HEK293 (cell line): Measurements from ENCODE around the gene HSPB6.

ENCODE experiments used
- GLI4 ChIP-seq: fragments of 450-650 bp; formaldehyde crosslinking; IDR thresholded peaks from 2 replicates; pipeline ENCODE4 v1.5.1; 2016; ENCODE audit warnings: missing biosample characterization, missing genetic modification characterization
- YY1 ChIP-seq: fragments of 450-650 bp; formaldehyde crosslinking; IDR thresholded peaks from 2 replicates; pipeline ENCODE4 v1.5.1; 2018; ENCODE audit warnings: missing biosample characterization, missing genetic modification characterization
- ZBTB17 ChIP-seq: fragments of 450-650 bp; formaldehyde crosslinking; IDR thresholded peaks from 2 replicates; pipeline ENCODE4 v1.5.1; 2016; ENCODE audit warnings: missing biosample characterization, missing genetic modification characterization
- ZNF571 ChIP-seq: fragments of 450-650 bp; formaldehyde crosslinking; IDR thresholded peaks from 2 replicates; pipeline ENCODE4 v1.5.0; 2017; ENCODE audit warnings: missing biosample characterization, missing genetic modification characterization
- TF ChIP-seq, protein P1 (sequence below): fragments of 450-650 bp; formaldehyde crosslinking; conservative IDR thresholded peaks from 2 replicates; pipeline ENCODE4 v1.5.1; 2016; ENCODE audit warnings: low read depth, missing biosample characterization, missing genetic modification characterization
- TF ChIP-seq, protein P2 (sequence below): fragments of 450-650 bp; formaldehyde crosslinking; IDR thresholded peaks from 2 replicates; pipeline ENCODE4 v1.5.1; 2016; ENCODE audit warnings: missing biosample characterization, missing genetic modification characterization
- TF ChIP-seq, protein P3 (sequence below): fragments of 450-650 bp; formaldehyde crosslinking; IDR thresholded peaks from 2 replicates; pipeline ENCODE4 v1.5.1; 2016; ENCODE audit warnings: missing biosample characterization, missing genetic modification characterization

DNA sequence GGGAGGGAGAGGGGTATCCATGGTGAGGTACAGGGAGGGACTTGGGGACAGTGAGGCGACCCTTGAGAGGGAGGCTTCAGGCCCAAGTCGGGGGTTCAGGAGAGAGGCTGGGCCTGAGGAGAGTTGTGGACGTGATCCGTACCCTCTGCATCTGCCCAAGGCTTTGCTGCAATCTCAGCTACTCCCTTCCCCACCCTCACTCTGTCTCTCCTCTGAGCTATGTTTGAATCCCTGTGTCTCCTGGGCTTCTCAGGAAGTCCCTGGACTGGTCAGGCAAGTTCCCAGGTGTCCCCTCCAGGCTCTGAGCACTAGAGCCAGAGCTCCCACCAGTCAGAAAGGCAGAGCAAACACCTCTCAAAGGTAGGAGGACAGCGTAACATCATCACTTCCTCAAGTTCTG, 6.7 kb downstream of the HSPB6 start:
- TF ChIP-seq, protein P1, sequence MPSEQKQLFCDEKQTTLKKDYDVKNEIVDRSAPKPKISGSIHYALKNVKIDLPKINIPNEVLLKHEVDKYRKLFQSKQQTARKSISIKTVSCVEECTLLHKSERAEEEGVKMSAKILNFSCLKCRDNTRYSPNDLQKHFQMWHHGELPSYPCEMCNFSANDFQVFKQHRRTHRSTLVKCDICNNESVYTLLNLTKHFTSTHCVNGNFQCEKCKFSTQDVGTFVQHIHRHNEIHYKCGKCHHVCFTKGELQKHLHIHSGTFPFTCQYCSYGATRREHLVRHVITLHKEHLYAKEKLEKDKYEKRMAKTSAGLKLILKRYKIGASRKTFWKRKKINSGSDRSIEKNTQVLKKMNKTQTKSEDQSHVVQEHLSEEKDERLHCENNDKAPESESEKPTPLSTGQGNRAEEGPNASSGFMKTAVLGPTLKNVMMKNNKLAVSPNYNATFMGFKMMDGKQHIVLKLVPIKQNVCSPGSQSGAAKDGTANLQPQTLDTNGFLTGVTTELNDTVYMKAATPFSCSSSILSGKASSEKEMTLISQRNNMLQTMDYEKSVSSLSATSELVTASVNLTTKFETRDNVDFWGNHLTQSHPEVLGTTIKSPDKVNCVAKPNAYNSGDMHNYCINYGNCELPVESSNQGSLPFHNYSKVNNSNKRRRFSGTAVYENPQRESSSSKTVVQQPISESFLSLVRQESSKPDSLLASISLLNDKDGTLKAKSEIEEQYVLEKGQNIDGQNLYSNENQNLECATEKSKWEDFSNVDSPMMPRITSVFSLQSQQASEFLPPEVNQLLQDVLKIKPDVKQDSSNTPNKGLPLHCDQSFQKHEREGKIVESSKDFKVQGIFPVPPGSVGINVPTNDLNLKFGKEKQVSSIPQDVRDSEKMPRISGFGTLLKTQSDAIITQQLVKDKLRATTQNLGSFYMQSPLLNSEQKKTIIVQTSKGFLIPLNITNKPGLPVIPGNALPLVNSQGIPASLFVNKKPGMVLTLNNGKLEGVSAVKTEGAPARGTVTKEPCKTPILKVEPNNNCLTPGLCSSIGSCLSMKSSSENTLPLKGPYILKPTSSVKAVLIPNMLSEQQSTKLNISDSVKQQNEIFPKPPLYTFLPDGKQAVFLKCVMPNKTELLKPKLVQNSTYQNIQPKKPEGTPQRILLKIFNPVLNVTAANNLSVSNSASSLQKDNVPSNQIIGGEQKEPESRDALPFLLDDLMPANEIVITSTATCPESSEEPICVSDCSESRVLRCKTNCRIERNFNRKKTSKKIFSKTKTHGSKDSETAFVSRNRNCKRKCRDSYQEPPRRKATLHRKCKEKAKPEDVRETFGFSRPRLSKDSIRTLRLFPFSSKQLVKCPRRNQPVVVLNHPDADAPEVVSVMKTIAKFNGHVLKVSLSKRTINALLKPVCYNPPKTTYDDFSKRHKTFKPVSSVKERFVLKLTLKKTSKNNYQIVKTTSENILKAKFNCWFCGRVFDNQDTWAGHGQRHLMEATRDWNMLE (tag by site-specific recombination), result no peak
- TF ChIP-seq, protein P2, sequence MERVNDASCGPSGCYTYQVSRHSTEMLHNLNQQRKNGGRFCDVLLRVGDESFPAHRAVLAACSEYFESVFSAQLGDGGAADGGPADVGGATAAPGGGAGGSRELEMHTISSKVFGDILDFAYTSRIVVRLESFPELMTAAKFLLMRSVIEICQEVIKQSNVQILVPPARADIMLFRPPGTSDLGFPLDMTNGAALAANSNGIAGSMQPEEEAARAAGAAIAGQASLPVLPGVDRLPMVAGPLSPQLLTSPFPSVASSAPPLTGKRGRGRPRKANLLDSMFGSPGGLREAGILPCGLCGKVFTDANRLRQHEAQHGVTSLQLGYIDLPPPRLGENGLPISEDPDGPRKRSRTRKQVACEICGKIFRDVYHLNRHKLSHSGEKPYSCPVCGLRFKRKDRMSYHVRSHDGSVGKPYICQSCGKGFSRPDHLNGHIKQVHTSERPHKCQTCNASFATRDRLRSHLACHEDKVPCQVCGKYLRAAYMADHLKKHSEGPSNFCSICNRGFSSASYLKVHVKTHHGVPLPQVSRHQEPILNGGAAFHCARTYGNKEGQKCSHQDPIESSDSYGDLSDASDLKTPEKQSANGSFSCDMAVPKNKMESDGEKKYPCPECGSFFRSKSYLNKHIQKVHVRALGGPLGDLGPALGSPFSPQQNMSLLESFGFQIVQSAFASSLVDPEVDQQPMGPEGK (tag by site-specific recombination), result no peak
- TF ChIP-seq ZNF571 (tag by site-specific recombination), result no peak
- TF ChIP-seq, protein P3, sequence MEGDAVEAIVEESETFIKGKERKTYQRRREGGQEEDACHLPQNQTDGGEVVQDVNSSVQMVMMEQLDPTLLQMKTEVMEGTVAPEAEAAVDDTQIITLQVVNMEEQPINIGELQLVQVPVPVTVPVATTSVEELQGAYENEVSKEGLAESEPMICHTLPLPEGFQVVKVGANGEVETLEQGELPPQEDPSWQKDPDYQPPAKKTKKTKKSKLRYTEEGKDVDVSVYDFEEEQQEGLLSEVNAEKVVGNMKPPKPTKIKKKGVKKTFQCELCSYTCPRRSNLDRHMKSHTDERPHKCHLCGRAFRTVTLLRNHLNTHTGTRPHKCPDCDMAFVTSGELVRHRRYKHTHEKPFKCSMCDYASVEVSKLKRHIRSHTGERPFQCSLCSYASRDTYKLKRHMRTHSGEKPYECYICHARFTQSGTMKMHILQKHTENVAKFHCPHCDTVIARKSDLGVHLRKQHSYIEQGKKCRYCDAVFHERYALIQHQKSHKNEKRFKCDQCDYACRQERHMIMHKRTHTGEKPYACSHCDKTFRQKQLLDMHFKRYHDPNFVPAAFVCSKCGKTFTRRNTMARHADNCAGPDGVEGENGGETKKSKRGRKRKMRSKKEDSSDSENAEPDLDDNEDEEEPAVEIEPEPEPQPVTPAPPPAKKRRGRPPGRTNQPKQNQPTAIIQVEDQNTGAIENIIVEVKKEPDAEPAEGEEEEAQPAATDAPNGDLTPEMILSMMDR, result no peak
- TF ChIP-seq ZBTB17, result no peak
- no peak for TF ChIP-seq YY1 (tag by site-specific recombination)
- no peak for TF ChIP-seq GLI4
